Stimulated activated CD4-positive, alpha-beta T cell treated with anti-CD3 and anti-CD28 coated beads, Interleukin-1b, Interleukin-23, amount 100 ng/mL, for 4 hours (primary cell): ENCODE measurements around the gene PAF1.
"Not testable (repeated sequence)": the region's sequence is repeated elsewhere in the genome, so short reads cannot be mapped to it uniquely, and the experiment has no call there.

Experiments
- DNase-seq, 2 donors: peaks; one replicate each; pipeline ENCODE4 v3.0.0-alpha.2; 2020; ENCODE audit warnings: low read depth in 2 of 2

PAF1 gene

DNA sequence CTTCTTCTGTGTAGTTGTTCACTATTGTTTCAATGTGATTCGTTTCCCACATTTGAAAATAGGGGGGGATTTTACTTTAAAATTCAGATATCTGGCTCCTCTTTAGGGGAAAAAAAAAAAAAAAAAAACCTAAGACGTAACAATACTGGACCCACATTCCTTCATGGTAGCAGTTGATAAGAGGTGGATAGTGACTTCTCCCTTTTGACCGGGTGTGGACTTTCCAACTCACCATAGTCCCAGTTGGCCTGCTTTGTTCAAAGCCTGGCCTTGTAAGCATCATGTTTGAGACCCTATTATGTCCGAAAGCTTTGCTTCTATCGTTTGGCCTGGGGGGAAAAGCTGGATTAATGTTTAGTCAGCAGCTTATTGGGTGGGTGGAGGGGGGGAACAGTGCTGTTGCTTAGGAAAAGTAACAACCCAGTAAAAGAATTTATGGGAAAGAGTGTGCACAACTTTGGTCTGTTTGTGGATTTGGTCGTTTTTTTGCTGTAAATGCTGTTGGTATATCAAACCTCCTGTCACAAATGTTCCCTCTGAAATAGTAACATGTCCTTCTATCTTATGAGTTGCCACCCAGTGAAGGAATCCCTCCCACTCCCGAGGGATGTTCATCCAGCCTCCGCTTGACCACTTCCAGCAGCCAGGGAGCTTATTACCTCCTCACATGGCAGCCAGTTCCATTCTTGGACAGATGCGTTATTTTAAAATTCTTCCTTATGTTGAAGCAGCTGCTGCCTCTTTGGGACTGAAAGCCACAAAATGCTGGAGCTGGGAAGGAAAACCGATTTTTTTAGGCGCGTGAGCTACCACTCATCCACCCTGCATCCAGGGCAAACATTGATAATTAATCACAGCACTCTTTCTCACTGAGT, 38.3 kb downstream of the PAF1 start:
- DNase-seq = no peak

DNA sequence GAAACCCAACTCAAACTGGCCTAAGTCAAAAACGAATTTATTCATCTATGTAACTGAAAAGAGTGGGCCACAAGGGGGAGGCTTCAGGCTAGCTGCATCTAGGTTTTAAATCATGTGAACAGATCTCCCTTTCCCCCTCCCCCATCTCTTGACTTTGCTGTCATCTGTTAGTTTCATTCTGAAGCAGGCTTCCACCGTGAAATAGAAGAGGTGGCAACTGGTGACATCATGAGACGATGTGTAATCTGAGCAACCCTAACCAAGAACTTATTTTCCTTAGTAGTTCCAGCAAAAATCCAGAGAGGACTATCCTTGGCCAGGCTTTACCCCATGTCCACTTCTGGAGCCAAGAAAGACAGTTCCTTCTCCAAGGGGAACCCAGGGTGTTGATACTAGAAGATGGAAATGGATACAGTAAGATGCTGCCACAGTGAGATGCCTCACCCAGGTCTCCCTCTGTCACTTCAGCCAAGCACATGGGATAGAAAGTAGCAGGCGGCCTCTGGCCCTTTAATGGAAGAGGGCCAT, 39.3 kb downstream of the PAF1 start:
- no peak for DNase-seq

DNA sequence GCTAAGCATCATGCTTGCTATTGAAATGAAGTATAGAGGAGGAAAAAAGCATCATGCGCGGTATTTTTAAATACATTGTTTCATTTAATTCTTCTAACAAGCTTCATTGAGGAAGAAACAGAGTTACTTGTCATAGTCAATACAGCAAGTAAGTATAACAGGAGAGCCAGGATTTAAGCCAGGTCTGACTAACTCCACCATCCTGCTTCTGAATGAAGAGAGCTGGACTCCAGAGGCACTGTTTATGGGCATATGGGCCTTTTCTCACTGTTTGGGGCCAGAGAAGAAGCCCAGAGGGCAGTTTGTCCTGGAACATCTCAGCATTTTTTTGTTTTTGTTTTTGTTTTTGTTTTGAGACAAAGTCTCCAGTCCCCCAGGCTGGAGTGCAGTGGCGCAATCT, 40.8 kb downstream of the PAF1 start:
- no peak for DNase-seq

DNA sequence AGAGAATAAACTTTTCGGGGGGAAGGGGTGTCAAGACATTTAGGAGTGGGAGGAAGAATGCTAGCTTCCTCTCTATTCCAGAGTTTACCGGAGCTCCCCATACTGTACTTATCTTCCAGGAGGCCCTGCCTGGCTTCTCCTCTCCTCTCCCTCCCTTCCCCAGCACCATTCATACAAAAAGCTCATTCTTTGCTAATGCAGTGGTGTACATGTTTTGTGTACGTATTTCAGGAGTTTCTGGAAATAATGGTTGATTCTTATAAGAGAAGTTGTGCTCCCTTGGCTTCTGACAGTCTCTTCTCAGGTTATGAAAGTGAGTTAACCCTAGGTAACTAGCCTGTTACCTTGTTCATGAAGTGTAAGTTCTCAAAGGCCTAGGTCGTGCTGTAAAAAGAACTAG, 41.6 kb downstream of the PAF1 start:
- no peak for DNase-seq

DNA sequence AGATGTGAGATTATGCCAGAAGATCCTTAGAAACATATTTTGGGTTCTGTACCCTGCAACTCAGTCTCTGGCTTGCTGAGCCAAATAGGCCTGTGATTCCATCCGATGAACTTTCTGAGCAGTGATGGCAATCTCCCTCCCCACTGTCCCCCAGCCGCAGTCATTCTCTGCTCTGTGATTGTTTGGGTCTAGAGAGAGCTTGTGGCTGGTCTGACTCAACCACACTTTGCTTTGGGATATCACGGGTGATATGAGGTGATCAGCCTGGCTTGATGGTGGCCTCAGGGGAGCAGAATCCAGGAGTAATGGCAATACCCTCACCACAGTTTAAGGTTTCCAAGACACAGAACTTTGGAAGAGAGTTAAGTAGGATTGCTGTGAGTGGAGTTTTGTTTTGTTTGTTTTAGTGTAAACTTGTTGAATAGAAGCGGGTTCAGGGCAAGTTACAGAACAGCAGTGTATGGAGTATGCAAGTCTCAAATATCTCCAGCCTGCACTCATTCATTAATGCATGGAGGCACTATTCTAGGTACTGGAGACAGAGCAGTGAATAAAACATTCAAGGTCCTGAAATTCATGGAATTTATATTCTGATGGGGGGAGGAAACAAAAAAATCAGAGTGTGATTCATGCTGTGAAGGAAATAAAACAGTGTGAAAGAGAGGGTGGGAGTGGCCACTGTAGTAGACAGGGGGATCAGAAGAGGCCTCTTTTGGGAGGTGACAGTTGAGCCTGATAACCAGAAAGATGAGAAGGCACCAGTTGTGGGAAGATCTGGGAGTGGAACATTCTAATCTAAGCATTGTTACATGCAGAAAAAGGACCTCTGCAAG, 43.4 kb downstream of the PAF1 start:
- DNase-seq = no peak

DNA sequence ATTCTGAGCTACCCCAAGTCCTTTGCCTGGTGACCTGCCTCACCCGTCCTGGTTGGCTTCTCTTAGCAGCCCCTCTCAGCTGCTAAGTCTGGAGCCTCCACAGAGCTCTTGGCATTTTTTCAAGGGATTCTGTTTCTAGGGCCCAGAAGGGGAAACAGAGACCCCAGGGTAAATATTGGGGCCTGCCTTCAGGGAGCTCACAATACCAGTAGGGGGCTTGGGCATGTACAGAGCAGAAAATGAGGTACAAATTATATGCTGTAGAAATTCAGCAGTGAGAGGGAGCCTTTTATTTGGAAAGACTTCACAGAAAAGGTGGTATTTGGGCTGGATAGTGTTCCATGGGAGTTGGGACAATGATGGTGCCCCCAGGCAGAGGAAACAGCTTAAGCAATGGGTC, 45.0 kb downstream of the PAF1 start:
- DNase-seq = no peak

DNA sequence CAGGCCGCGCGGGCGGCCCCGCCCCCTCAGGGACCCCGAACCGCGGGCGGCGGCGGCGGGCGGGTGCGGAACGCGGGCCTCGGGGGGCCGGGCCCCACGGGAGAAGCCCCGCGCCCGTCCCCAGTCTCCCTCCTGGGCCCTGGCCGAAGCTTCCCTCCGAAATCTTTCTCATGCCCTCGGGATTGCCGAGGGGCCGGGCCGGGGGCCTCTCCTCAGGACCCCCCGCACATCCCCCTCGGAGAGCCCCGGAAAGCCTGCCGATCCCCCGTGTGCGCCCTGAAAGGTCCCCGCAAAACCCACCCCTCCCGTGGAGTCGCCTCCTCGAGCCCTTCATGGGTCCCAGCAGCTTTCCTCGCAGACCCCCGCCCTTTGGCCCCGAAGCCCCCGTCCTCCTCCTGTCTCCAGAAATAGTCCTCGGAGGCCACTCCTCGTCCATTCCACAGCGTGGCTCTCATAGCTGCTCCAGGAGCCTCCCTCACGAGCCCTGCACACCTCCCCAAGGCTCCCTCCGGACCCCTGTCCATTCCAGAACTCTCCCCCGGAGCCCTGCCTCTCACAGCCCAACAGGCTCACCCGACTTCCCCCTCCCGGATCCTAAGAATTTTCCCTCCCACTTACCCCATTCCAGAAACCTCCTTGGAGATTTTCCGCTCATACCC, 48.1 kb downstream of the PAF1 start:
- DNase-seq = no peak

DNA sequence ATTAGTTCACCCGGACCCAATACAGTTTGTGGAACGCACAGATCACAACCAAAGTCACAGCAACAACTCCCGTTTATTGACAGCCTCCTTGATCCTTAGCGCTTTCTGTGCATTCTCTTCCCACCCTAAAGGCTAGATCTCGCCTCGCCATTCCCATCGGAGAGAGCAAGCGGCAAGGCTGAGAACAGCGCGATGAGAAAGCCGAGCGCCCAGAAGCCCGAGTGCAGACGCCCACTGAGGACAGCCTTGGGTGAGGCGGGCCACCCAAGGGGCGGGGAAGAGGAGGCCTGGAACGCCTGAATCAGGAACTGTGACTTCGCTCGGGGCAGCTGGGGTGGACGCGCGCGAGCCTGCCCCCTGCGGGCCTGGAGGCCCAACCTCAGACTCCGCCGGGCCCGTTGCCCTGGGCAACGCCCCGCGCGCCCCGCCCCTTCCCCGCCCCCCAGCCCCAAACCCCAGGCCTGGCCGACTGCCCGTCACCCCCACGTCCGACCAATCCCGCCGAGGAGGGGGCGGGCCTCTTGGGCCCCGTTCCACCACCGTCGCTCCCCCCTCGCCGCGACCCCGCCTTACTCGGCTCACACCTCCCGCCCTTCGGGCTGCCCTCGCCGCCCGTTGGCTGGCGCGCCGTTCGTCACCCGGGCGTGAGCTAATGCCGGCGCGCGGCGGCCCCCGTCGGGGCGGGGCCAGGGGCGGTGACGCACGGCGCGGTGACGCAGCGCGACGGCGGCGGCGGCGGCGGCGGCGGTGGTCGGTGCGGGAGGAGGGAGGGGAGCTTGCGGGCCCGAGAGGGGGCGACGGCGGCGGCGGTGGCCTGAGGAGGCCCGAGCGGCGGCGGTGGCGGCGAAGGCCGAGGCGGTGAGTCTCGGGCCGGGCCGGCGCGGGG, 48.9 kb downstream of the PAF1 start, which contains the start of gene SAMD4B:
SAMD4B (plus strand) TSS at position 703 of the 886 bp plus-strand sequence. CDS start 14,473 bp downstream, outside the sequence.
- peak; percentile 99 for DNase-seq

DNA sequence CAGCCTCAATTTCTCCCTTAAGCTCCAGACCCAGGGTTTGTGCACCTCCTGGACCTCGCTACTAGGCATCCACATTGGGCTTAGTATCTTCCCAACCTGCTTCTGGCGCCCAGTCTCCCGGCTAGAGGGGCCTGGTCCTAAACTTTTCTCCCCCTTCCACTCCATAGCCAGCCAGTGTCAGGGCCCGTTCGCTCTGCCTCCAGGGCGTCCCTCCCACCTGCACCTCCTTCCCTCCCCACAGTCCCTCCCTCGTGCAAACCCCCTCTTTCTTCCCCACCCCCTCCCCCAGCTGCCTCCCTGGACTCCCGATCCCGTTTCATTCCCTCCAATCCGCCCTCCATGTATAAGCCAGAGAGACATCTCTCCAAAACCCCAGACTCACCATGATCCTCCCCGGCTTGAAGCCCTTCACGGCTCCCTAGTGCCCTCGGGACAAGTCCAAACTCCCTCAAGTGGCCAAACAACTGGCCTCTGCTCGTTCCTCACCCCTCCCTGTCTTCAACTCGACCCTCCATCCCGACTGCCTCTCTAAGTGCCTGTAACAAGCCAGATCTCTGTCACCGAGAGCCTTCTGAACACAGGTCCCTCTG, 49.7 kb downstream of the PAF1 start:
- peak in 1 of 2 donors; percentile 11 for DNase-seq

DNA sequence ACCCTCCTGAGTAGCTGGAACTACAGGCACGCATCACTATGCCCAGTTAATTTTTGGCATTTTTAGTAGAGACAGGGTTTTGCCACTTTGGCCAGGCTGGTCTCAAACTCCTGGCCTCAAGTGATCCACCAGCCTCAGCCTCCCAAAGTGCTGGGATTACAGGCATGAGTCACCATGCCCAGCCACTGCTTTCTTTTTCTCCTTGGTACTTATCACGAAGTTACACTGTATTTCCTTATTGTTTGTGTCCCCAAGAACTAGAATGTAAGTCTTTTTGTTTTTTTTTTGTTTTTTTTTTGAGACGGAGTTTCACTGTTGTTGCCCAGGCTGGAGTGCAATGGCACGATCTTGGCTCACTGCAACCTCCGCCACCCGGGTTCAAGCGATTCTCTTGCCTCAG, 50.8 kb downstream of the PAF1 start:
- not testable (repeated sequence) for DNase-seq

DNA sequence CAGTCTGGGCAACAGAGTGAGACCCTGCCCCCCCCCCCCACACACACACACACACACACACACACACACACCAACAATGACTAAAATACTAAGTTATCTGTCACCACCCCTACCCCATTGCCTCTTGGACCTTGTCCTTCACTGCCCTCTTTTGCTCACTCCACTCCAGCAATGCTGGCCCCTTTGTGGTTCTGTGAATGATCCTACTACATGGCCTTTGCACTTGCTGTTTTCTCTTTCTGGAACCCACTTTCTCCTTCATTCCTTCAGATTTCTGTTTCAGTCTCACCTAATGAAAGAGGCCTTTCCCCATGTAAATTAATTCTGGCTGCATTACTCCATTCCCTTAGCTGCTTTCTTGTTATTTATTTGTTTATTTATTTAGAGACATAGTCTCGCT, 51.2 kb downstream of the PAF1 start:
- DNase-seq = no peak

DNA sequence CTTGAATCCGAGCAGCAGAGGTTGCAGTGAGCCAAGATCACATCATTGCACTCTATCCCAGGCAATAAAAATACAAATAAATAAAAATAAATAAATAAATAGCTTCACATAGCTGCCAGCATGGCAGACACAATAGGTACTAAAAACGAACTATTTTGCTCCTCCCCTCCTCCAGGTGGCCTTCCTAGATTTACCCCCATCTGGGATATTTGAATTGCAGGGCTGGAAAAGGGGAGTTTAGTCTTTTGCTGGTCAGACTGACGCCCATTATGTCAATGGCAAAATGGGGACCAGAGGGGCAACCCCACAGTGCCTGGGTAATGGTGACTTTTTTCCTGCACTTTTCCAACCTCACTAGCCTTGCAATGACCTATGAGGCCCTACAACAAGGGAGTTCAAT, 54.4 kb downstream of the PAF1 start:
- no peak for DNase-seq
